T-helper 17 cell (primary cell): Measurements from ENCODE around the gene SERINC4. TPM values are rescaled to one million over a fixed set of nuclear protein-coding genes. Genes with fewer than 3 reads are reported as not detected.
"Not testable (repeated sequence)": the region's sequence is repeated elsewhere in the genome, so short reads cannot be mapped to it uniquely, and the experiment has no call there.

Experiments
- ATAC-seq: fragments of 150-1000 bp; cut with Tn5 transposase; 2 replicates; pipeline ENCODE4 v1.10.0; 2021; ENCODE audit warnings: mild to moderate bottlenecking, moderate library complexity
- DNase-seq, 3 donors: peaks; one replicate each; pipeline versions ENCODE4 v3.0.0 to v3.0.0-alpha.2; 2020 to 2021
- H3K9me3 ChIP-seq: one replicate; pipeline ENCODE4 v1.7.0; 2013; ENCODE audit warnings: low read length, mild to moderate bottlenecking; ENCODE audit not compliant: control insufficient read depth, poor library complexity, severe bottlenecking
- H3K27ac Mint-ChIP-seq: one replicate; pipeline ENCODE4 v1.8.0; 2022; ENCODE audit warnings: mild to moderate bottlenecking, moderate library complexity, mixed read lengths
- H3K27me3 Mint-ChIP-seq: one replicate; pipeline ENCODE4 v1.8.0; 2022; ENCODE audit warnings: mixed read lengths
- H3K36me3 Mint-ChIP-seq: one replicate; pipeline ENCODE4 v1.8.0; 2022; ENCODE audit warnings: low read depth, mixed read lengths
- H3K4me1 Mint-ChIP-seq: one replicate; pipeline ENCODE4 v1.8.0; 2022; ENCODE audit warnings: mild to moderate bottlenecking, mixed read lengths
- H3K4me3 Mint-ChIP-seq: one replicate; pipeline ENCODE4 v1.8.0; 2022; ENCODE audit warnings: mild to moderate bottlenecking, moderate library complexity, mixed read lengths
- total RNA-seq, 4 donors: library from RNA in 2 of 4; stranded (reverse) in 2 of 4; gene quantifications; one replicate each; pipeline ENCODE4 v1.2.3 and lab custom pipeline; 2022 to 2026

Gene SERINC4
- total RNA-seq, 2 donors from 2014 or later: 0.32 TPM; not detected in 1

- H3K4me1 Mint-ChIP-seq, H3K9me3 ChIP-seq, ATAC-seq, H3K27me3 Mint-ChIP-seq, DNase-seq, H3K4me3 Mint-ChIP-seq: not testable (repeated sequence)
- peak overlapping the region; percentile 49 for H3K27ac Mint-ChIP-seq
- H3K36me3 Mint-ChIP-seq: peaks cover 15% of the 10 kb centered on the region
Observed at GRCh38 chr15:43815064-43815463, 15.0 kb upstream of the SERINC4 start.

GRCh38 chr15:43808960-43809678, 9.1 kb upstream of the SERINC4 start:
- DNase-seq (no peak), ATAC-seq (peak; percentile 79)
- Mint-ChIP-seq H3K36me3 (peaks cover 11% of the 10 kb centered on the region), H3K27ac (no peak overlapping the region), H3K27me3 (no peaks in the 10 kb centered on the region), H3K4me3 (no peak overlapping the region), H3K4me1 (peaks cover 9% of the 10 kb centered on the region)
- no peaks in the 10 kb centered on the region for H3K9me3 ChIP-seq

- Mint-ChIP-seq H3K4me3 (no peak overlapping the region), H3K36me3 (peaks cover 11% of the 10 kb centered on the region), H3K4me1 (peaks cover 9% of the 10 kb centered on the region), H3K27ac (no peak overlapping the region), H3K27me3 (no peaks in the 10 kb centered on the region)
- DNase-seq (no peak), ATAC-seq (no peak)
- H3K9me3 ChIP-seq: no peaks in the 10 kb centered on the region
Observed at GRCh38 chr15:43808435-43808950, 8.5 kb upstream of the SERINC4 start.

- Mint-ChIP-seq H3K4me1 (peaks cover 23% of the 10 kb centered on the region), H3K36me3 (peaks cover 11% of the 10 kb centered on the region), H3K27ac (peak overlapping the region; percentile 67)
- not testable (repeated sequence) for H3K4me3 Mint-ChIP-seq, H3K9me3 ChIP-seq, H3K27me3 Mint-ChIP-seq, ATAC-seq, DNase-seq
Observed at GRCh38 chr15:43802676-43803075, 2.7 kb upstream of the SERINC4 start.

- Mint-ChIP-seq H3K4me3 (peak within 1 kb of the TSS; percentile 100), H3K36me3 (peaks cover 7% of the 10 kb centered on the region), H3K27ac (peak within 1 kb of the TSS; percentile 95), H3K4me1 (peaks cover 28% of the 10 kb centered on the region), H3K27me3 (no peaks in the 10 kb centered on the region)
- H3K9me3 ChIP-seq: no peaks in the 10 kb centered on the region
- ATAC-seq (peak; percentile 99), DNase-seq (peak; percentile 83 to 86 (median 86))
Observed at GRCh38 chr15:43800286-43801141, 494 bp upstream of the SERINC4 start, which contains the start of gene HYPK. Gene HYPK, plus strand, starts transcription at chr15:43800599. Its CDS starts 24 bp downstream, at chr15:43800623.

- H3K36me3 Mint-ChIP-seq: peaks cover 8% of the 10 kb centered on the region
- ATAC-seq (no peak), DNase-seq (no peak)
- peak overlapping the region; percentile 95 for H3K27ac Mint-ChIP-seq
- peaks cover 37% of the 10 kb centered on the region for H3K4me1 Mint-ChIP-seq
- no peak overlapping the region for H3K4me3 Mint-ChIP-seq
- H3K27me3 Mint-ChIP-seq: no peaks in the 10 kb centered on the region
- no peaks in the 10 kb centered on the region for H3K9me3 ChIP-seq
Observed at GRCh38 chr15:43799209-43799944, 643 bp downstream of the SERINC4 start.

- no peak for ATAC-seq
- H3K27ac Mint-ChIP-seq: no peak overlapping the region
- H3K9me3 ChIP-seq: no peaks in the 10 kb centered on the region
- H3K36me3 Mint-ChIP-seq: peaks cover 14% of the 10 kb centered on the region
- H3K4me3 Mint-ChIP-seq: no peak overlapping the region
- no peaks in the 10 kb centered on the region for H3K27me3 Mint-ChIP-seq
- DNase-seq: no peak
- H3K4me1 Mint-ChIP-seq: peaks cover 46% of the 10 kb centered on the region
Observed at GRCh38 chr15:43796566-43796965, 3.5 kb downstream of the SERINC4 start.

- no peak for ATAC-seq
- no peak for DNase-seq
- H3K9me3 ChIP-seq: no peaks in the 10 kb centered on the region
- H3K27ac Mint-ChIP-seq: peak overlapping the region; percentile 98
- no peak overlapping the region for H3K4me3 Mint-ChIP-seq
- peaks cover 47% of the 10 kb centered on the region for H3K4me1 Mint-ChIP-seq
- peaks cover 14% of the 10 kb centered on the region for H3K36me3 Mint-ChIP-seq
- no peaks in the 10 kb centered on the region for H3K27me3 Mint-ChIP-seq
Observed at GRCh38 chr15:43795997-43796396, 4.0 kb downstream of the SERINC4 start.

GRCh38 chr15:43795197-43795596, 4.8 kb downstream of the SERINC4 start:
- ATAC-seq (no peak), DNase-seq (no peak)
- peak overlapping the region; percentile 98 for H3K27ac Mint-ChIP-seq
- no peaks in the 10 kb centered on the region for H3K9me3 ChIP-seq
- peaks cover 41% of the 10 kb centered on the region for H3K4me1 Mint-ChIP-seq
- H3K27me3 Mint-ChIP-seq: no peaks in the 10 kb centered on the region
- peaks cover 10% of the 10 kb centered on the region for H3K36me3 Mint-ChIP-seq
- H3K4me3 Mint-ChIP-seq: no peak overlapping the region

GRCh38 chr15:43794269-43795037, 5.6 kb downstream of the SERINC4 start:
- H3K36me3 Mint-ChIP-seq: peaks cover 9% of the 10 kb centered on the region
- H3K27me3 Mint-ChIP-seq: no peaks in the 10 kb centered on the region

GRCh38 chr15:43793647-43794046, 6.4 kb downstream of the SERINC4 start:
- H3K9me3 ChIP-seq: no peaks in the 10 kb centered on the region
- peak overlapping the region; percentile 96 for H3K4me3 Mint-ChIP-seq
- H3K27me3 Mint-ChIP-seq: no peaks in the 10 kb centered on the region
- H3K36me3 Mint-ChIP-seq: peaks cover 11% of the 10 kb centered on the region
- peak overlapping the region; percentile 98 for H3K27ac Mint-ChIP-seq
- no peak for ATAC-seq
- DNase-seq: no peak
- H3K4me1 Mint-ChIP-seq: peaks cover 35% of the 10 kb centered on the region

More at GRCh38 chr15:43794269-43795037, 5.6 kb downstream of the SERINC4 start:
- DNase-seq (no peak), ATAC-seq (no peak)
- H3K4me3 Mint-ChIP-seq: peak overlapping the region; percentile 96
- peak overlapping the region; percentile 98 for H3K27ac Mint-ChIP-seq
- H3K9me3 ChIP-seq: no peaks in the 10 kb centered on the region
- H3K4me1 Mint-ChIP-seq: peaks cover 37% of the 10 kb centered on the region

GRCh38 chr15:43792761-43793476, 7.1 kb downstream of the SERINC4 start:
- Mint-ChIP-seq H3K27ac (peak overlapping the region; percentile 98), H3K4me1 (peaks cover 31% of the 10 kb centered on the region), H3K4me3 (peak overlapping the region; percentile 96), H3K27me3 (no peaks in the 10 kb centered on the region), H3K36me3 (peaks cover 11% of the 10 kb centered on the region)
- no peak for ATAC-seq
- DNase-seq: no peak
- no peaks in the 10 kb centered on the region for H3K9me3 ChIP-seq
